Endothelial cell of umbilical vein (primary cell): Measurements from ENCODE around the gene GALR2. TPM values are rescaled to one million over a fixed set of nuclear protein-coding genes. Genes with fewer than 3 reads are reported as not detected.

Experiments
- BruUV-seq: library from RNA; stranded (reverse); fragments of 400-500 nt; replicated peaks from 2 replicates; lab custom pipeline; 2021; lab: Mats Ljungman, UMichigan
- CTCF ChIA-PET: fragments of 300-600, 350-600 bp; sonication (Branson Sonifier 250); formaldehyde crosslinking; loops from one replicate; lab custom pipeline; 2021; ENCODE audit warnings: antibody characterized with exemption, inconsistent platforms; lab: Charles Lee
- POLR2A ChIA-PET: fragments of 300-600, 350-600 bp; sonication (Branson Sonifier 250); formaldehyde crosslinking; loops from one replicate; lab custom pipeline; 2021; ENCODE audit warnings: antibody characterized with exemption, inconsistent platforms; lab: Charles Lee
- DNase-seq: peaks from one replicate; pipeline ENCODE4 v3.0.0-alpha.2; 2011; ENCODE audit warnings: low read depth, low spot score
- FAIRE-seq: peaks from 2 replicates; lab custom pipeline; 2011; peaks lifted over from hg19 to GRCh38; lab: Jason Lieb, UNC
- H2AFZ ChIP-seq: 2 replicates; pipeline ENCODE4 v1.6.0; 2012; ENCODE audit warnings: low read depth, low read length, control low read depth, inconsistent platforms
- H3K27ac ChIP-seq: 2 replicates; pipeline ENCODE4 v1.5.1; 2011; ENCODE audit warnings: low read depth, mild to moderate bottlenecking, control low read depth, low read length, moderate library complexity; ENCODE audit not compliant: insufficient read depth
- H3K27me3 ChIP-seq, 2 experiments: 2 replicates each; pipeline versions ENCODE4 v1.6.0 to v1.6.1; 2011; ENCODE audit warnings: low read length in 2 of 2, mixed read lengths in 1 of 2; ENCODE audit not compliant: control insufficient read depth in 2 of 2, insufficient read depth in 2 of 2
- H3K36me3 ChIP-seq, 2 experiments: 2 replicates in 1 of 2; 3 replicates in 1 of 2; pipeline ENCODE4 v1.5.1; 2011; ENCODE audit warnings: low read length in 2 of 2, mild to moderate bottlenecking in 1 of 2, moderate library complexity in 1 of 2; ENCODE audit not compliant: control insufficient read depth in 2 of 2, insufficient read depth in 2 of 2; ENCODE audit errors: extremely low read depth in 1 of 2
- H3K4me1 ChIP-seq: 3 replicates; pipeline ENCODE4 v1.5.1; 2011; ENCODE audit warnings: mild to moderate bottlenecking, low read length; ENCODE audit not compliant: control insufficient read depth, insufficient read depth; ENCODE audit errors: extremely low read depth
- H3K4me2 ChIP-seq: 2 replicates; pipeline ENCODE4 v1.6.1; 2011; ENCODE audit warnings: low read length, control low read depth, mixed read lengths; ENCODE audit not compliant: insufficient read depth
- H3K4me3 ChIP-seq, 3 experiments: fragments of 200-600 bp in 1 of 3; sonication (generic), shearing (Covaris generic) in 1 of 3; replicated peaks in 1 of 3; 2 replicates each; pipeline ENCODE4 v1.5.1; 2011 to 2016; ENCODE audit warnings: control low read depth in 3 of 3, low read length in 3 of 3, mild to moderate bottlenecking in 2 of 3, inconsistent platforms in 1 of 3, low read depth in 1 of 3, moderate library complexity in 1 of 3; ENCODE audit not compliant: insufficient read depth in 1 of 3
- H3K79me2 ChIP-seq: 2 replicates; pipeline ENCODE4 v1.6.0; 2012; ENCODE audit warnings: low read length, inconsistent platforms; ENCODE audit not compliant: control insufficient read depth, insufficient read depth
- H3K9ac ChIP-seq: replicated peaks from 2 replicates; pipeline ENCODE3; 2011; ENCODE audit warnings: low read length, control low read depth; ENCODE audit not compliant: insufficient read depth; ENCODE audit errors: extremely low read depth
- H3K9me1 ChIP-seq: replicated peaks from 3 replicates; pipeline ENCODE4 v1.6.0; 2011; ENCODE audit warnings: mild to moderate bottlenecking, low read length; ENCODE audit not compliant: control insufficient read depth, insufficient read depth; ENCODE audit errors: extremely low read depth
- H3K9me3 ChIP-seq: replicated peaks from 2 replicates; pipeline ENCODE4 v1.5.1; 2012; ENCODE audit warnings: low read length, inconsistent platforms; ENCODE audit not compliant: control insufficient read depth, insufficient read depth
- H4K20me1 ChIP-seq: replicated peaks from 2 replicates; pipeline ENCODE3; 2011; ENCODE audit warnings: mild to moderate bottlenecking, low read length; ENCODE audit not compliant: control insufficient read depth, insufficient read depth; ENCODE audit errors: extremely low read depth
- CTCF ChIP-seq, 2 donors: IDR thresholded peaks; 1 replicate in 1 of 2; 2 replicates in 1 of 2; pipeline ENCODE4 v1.5.1; 2011; ENCODE audit warnings: low read length in 2 of 2, mild to moderate bottlenecking in 2 of 2, moderate library complexity in 2 of 2, control low read depth in 1 of 2, inconsistent platforms in 1 of 2, low read depth in 1 of 2; ENCODE audit not compliant: insufficient read depth in 1 of 2; ENCODE audit errors: extremely low read depth in 1 of 2
- EZH2 ChIP-seq: IDR thresholded peaks from 2 replicates; pipeline ENCODE4 v1.6.1; 2012; ENCODE audit warnings: borderline replicate concordance, low read depth, mild to moderate bottlenecking, moderate library complexity, low read length, inconsistent platforms; ENCODE audit not compliant: severe bottlenecking
- GATA2 ChIP-seq: IDR thresholded peaks from 2 replicates; pipeline ENCODE4 v1.7.0; 2011; ENCODE audit warnings: low read depth, mild to moderate bottlenecking, moderate library complexity, mixed read lengths, low read length; ENCODE audit not compliant: insufficient read length, insufficient read depth
- JUN ChIP-seq: IDR thresholded peaks from 2 replicates; pipeline ENCODE4 v1.6.1; 2011; ENCODE audit warnings: borderline replicate concordance, low read depth; ENCODE audit not compliant: insufficient read length, insufficient read depth
- MAX ChIP-seq: IDR thresholded peaks from 2 replicates; pipeline ENCODE4 v1.6.1; 2011; ENCODE audit not compliant: insufficient read depth, insufficient read length
- MYC ChIP-seq: IDR thresholded peaks from one replicate; pipeline ENCODE4 v1.6.1; 2011; ENCODE audit warnings: mild to moderate bottlenecking, low read depth, low read length
- dilution Hi-C: fragments of 300-500 bp; cut with MboI; formaldehyde crosslinking; loops from one replicate; pipeline ENCODE4 v1.15.0; 2019; ENCODE audit warnings: low sequenced_read_pairs; ENCODE audit not compliant: extremely low pct_ligation_motif_present
- intact Hi-C: fragments of 100-400 bp; cut with micrococcal nuclease; formaldehyde crosslinking; loops from one replicate; pipeline ENCODE4 v1.10.0; 2022
- polyA plus RNA-seq, 4 experiments: library from polyadenylated mRNA; depleted of rRNA in 3 of 4; stranded (reverse) in 3 of 4; unstranded in 1 of 4; fragments of >200 nt; gene quantifications; 2 replicates each; pipeline versions ENCODE4 v1.2.1 to v1.2.3, GENCODE V29; 2011 to 2012; ENCODE audit warnings: missing spikeins in 1 of 4
- total RNA-seq: library from RNA; stranded (reverse); gene quantifications from 2 replicates; pipeline ENCODE4 v1.2.3, GENCODE V29; 2021

The GALR2 gene
- total and polyA plus RNA-seq, 2 donors (not counting 3 experiments of a cell fraction or from before 2014, with no cell fraction given) = 0.47 TPM; not detected in 1

- POLR2A ChIA-PET = no interaction called here
- Histone ChIP-seq H3K4me3 (no peak overlapping the region), H3K27ac (no peak overlapping the region), H2AFZ (no peak overlapping the region), H3K4me2 (no peak overlapping the region), H4K20me1 (no peaks in the 10 kb centered on the region), H3K9ac (no peak overlapping the region), H3K4me1 (peaks cover 3% of the 10 kb centered on the region), H3K9me1 (no peaks in the 10 kb centered on the region), H3K36me3 (no peaks in the 10 kb centered on the region), H3K79me2 (no peaks in the 10 kb centered on the region), H3K9me3 (no peaks in the 10 kb centered on the region), H3K27me3 (no peaks in the 10 kb centered on the region)
- intact Hi-C loops (loop anchor here (5.0 kb wide), 2 partner anchors 138 to 173 kb away; no protein-coding TSS in a partner anchor), dilution Hi-C loops (no loop called here)
- CTCF ChIA-PET = interaction anchor here (0.9 to 14.5 kb wide), 11 partner anchors 8 to 175 kb away, joined by 3 to 320 read pairs (median 5); partner anchors contain the start of gene FOXJ1
- FAIRE-seq (no peak), DNase-seq (no peak)
- BruUV-seq = no TSS peak
- TF ChIP-seq CTCF (IDR thresholded peaks at IDR 0.05; ENCODE audit: extremely low read depth in 1 of 2, insufficient read depth in 1 of 2, low read depth in 1 of 2, low read length in 2 of 2) (peak in 1 of 2 donors; percentile 17), MAX (no peak)
Observed at GRCh38 chr17:76124582-76125390, 50.2 kb downstream of the GALR2 start.

- no TSS peak for BruUV-seq
- dilution Hi-C loops = no loop called here
- Histone ChIP-seq H3K9me1 (no peaks in the 10 kb centered on the region), H3K36me3 (no peaks in the 10 kb centered on the region), H3K79me2 (no peaks in the 10 kb centered on the region), H3K4me2 (no peak overlapping the region), H3K27ac (no peak overlapping the region), H3K9me3 (no peaks in the 10 kb centered on the region), H4K20me1 (no peaks in the 10 kb centered on the region), H3K4me1 (peaks cover 3% of the 10 kb centered on the region), H3K27me3 (no peaks in the 10 kb centered on the region), H3K9ac (no peak overlapping the region), H3K4me3 (no peak overlapping the region), H2AFZ (no peak overlapping the region)
- intact Hi-C loops = no loop called here
- CTCF ChIA-PET = interaction anchor here (0.9 to 14.5 kb wide), 9 partner anchors 17 to 174 kb away, joined by 3 to 320 read pairs (median 5); partner anchors contain the start of gene FOXJ1
- DNase-seq (no peak), FAIRE-seq (peak; percentile 8)
- POLR2A ChIA-PET = interaction anchor here (0.6 kb wide), 1 partner anchor 78 kb away, joined by 3 read pairs; no protein-coding TSS in a partner anchor
- no peak for TF ChIP-seq MYC
- TF ChIP-seq CTCF (IDR thresholded peaks at IDR 0.05; ENCODE audit: extremely low read depth in 1 of 2, insufficient read depth in 1 of 2, low read depth in 1 of 2, low read length in 2 of 2) = no peak
- TF ChIP-seq JUN = no peak
- TF ChIP-seq EZH2 = no peak
- TF ChIP-seq GATA2 = no peak
Observed at GRCh38 chr17:76125391-76125675, 50.8 kb downstream of the GALR2 start.
